ELR (cell line): ENCODE results near the gene PGAP2.
"Not testable (repeated sequence)": the region's sequence is repeated elsewhere in the genome, so short reads cannot be mapped to it uniquely, and the experiment has no call there.

Source experiments
- DNase-seq: peaks from one replicate; pipeline ENCODE4 v3.0.0-alpha.2; 2015; ENCODE audit warnings: low read depth

Gene PGAP2

DNA sequence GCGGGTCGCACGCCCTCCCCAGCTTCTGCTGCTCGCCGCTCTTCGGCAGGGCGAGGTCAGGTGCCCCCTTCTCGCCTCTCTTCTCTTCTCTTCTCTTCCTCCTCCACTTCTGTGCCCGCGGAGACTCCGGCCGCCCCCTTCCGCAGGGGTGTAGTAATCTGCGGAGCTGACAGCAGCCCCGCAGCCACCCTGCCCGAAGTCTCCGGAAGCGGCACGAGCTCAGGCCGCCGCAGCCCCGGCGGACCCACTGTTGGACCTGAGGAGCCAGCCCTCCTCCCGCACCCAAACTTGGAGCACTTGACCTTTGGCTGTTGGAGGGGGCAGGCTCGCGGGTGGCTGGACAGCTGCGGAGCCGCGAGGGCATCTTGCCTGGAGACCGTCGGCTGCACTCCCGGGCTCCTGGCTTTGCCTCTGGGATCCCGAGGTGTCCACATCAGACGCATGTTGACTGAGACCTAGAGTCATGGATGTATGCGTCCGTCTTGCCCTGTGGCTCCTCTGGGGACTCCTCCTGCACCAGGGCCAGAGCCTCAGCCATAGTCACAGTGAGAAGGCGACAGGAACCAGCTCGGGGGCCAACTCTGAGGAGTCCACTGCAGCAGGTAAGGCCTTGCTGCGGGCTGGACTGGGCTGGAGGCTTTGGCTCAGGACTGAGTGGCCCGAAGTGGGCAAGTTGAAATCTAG is 47.6 kb downstream of the PGAP2 start:
- DNase-seq: peak; percentile 51

DNA sequence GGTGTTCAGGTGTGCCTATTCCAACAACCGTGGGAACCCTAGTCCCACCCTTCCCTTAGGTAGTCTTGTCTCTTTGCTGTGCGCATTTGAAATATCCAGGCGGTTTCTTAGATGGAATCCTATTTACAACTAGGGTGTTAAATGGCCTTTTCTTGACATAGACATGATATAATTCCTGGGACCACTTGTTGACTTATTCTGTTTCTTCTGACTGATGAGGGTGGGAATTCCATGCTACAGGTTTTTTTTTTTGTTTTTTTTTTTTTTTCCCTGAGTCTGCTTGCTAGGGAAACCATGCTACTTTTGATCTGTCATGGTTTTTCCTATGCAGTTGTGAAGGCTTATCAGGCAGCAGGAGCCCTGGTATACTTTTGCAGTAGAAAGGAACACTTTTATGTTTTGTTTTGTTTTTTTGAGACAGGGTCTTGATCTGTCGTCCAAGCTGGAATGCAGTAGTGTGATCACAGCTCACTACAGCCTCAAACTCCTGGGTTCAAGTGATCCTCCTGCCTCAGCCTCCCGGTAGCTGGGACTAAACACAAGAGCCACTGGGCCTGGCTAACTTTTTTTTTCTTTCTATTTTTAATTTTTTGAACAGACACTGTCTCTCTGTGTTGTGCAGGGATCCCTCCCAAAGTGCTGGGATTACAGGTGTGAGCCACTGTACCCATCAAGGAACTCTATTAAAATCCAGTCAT is 48.6 kb downstream of the PGAP2 start:
- no peak for DNase-seq

DNA sequence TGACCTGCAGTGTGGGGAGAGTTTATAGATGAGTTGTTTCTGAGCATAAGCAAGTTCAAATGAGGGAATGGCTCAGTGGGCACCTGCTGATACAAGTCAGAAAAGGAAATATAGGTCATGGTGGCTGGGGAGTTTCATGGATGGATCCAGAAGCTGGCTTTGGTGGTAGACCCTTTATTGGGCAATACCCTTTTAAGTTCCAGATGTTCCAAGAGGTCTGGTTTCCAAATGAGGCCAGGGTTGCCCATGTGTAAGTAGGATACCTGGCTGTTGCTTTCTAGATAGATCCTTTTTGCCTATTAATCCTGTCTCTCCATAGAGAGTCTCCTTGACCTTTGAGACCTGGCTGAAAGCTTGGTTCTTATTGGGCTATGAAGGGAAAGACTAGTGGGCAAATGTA is 49.3 kb downstream of the PGAP2 start:
- no peak for DNase-seq

DNA sequence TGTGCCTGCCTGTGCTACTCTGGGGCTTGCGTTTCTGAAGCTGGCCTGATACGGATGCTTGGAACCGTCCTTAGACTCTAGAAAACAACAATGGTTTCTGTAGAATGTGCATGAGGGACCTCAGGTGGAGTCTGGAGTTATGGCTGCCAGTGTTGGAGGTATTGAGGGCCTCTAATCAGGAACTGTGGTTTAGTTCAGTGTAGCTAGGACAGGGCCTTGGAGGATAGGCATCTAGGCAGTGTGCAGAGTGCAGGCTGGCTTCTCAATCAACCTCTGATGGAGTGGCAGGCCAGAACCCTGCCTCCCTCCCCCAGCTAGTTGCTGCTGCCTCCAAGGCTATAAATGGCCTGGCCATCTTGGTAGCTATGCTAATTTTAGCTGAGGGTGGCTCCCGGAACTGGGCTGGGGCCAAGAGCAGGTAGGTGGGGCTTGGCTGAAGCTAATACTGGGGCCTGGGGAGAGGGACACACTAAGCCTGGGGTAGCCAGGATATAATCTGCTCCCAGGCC is 51.1 kb downstream of the PGAP2 start:
- DNase-seq: no peak

- DNase-seq: no peak
Observed at GRCh38 chr11:3860375-3860774, 52.0 kb downstream of the PGAP2 start.

DNA sequence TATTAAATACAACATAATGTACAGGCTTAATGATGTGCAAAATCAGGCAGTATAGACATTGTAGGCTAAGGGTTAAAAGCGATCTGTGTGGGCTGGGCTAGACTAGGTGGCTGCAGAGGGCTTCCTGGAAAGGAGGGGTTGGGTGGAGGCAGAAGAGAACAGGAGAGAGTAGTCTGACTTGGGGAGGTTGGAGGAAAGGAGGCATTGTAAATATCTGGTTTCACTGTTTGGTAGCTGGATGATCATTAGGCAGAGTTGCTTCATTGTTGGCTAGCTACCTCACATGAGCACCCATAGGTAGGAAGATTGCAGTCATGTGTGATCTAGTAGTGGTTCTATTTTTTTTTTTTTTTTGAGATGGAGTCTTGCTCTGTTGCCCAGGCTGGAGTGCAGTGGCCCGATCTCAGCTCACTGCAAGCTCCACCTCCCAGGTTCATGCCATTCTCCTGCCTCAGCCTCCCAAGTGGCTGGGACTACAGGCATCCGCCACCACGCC is 52.6 kb downstream of the PGAP2 start:
- not testable (repeated sequence) for DNase-seq

DNA sequence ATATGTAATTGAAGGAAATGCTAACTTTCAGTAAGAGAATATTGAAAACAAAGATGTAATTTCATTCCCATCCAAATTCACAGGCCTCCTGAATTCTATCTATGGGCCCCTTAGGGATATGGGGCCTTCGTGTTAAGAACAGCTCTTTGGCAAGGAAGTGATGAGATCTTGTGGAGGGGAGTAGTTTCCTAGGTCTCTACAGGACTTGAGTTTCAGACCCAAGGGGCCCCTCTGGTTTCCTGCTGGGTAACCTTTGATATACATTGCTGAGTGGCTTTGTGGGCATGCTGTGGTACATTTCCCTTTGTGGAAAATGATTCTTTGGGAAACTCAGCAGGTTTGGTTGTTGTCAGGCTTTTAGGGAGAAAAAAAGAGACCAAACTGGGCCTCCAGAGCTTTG is 53.3 kb downstream of the PGAP2 start:
- no peak for DNase-seq

DNA sequence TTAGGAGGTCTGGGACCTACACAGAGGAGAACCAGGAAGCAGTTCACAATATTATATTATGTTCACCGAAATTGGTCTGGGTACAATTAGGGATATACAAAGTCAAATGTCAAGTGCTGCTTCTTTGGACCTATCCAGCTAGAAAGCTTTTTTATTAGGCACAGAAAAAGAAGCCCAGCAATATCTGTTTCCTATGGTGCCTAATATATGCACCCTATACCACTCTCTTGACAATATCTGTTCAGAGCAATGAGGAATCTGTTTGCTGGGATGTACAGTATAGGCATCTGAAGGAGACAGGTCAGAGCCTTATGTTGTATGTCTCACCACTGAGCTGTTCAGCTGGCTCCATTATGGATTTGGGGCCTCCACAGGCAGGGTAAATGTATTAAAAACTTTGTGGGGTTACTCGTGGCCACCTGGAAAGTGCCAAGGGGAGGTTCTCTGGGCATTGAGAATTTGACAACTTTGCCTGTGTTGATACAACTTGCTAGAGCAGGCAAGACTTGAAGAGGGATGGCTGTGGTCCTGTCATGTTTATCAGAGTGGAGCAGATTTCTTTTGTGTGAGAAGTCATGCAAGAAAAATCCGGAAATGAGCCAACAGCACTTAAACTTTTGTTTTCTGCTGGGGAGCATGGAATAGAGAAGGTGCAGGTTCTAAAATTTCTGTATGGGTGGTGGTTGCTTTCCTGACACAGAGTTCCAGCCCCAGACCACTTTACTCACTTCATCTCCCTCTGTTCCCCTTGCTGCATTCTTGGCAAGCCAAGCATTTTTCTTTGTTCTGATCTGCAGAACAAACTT is 57.2 kb downstream of the PGAP2 start:
- DNase-seq: peak; percentile 73

GRCh38 chr11:3866206-3866605 is 57.8 kb downstream of the PGAP2 start:
- DNase-seq: no peak

DNA sequence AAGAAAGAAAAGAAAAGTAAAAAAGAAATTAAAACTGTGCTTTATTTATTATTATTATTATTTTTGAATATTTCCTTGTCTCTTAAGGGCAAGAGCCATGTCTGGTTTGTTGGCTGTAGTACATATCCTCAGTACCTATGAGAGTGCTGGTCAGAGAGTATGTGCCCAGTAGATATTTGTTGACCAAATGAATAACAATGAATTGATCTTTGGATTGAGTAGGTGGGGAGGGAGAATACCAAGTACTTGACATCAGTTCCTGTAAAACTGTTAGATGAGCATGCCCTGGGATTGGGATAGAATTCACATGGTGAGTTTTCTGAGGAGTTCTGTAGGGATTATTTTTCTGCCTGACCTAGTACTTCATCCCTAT is 58.5 kb downstream of the PGAP2 start:
- no peak for DNase-seq

DNA sequence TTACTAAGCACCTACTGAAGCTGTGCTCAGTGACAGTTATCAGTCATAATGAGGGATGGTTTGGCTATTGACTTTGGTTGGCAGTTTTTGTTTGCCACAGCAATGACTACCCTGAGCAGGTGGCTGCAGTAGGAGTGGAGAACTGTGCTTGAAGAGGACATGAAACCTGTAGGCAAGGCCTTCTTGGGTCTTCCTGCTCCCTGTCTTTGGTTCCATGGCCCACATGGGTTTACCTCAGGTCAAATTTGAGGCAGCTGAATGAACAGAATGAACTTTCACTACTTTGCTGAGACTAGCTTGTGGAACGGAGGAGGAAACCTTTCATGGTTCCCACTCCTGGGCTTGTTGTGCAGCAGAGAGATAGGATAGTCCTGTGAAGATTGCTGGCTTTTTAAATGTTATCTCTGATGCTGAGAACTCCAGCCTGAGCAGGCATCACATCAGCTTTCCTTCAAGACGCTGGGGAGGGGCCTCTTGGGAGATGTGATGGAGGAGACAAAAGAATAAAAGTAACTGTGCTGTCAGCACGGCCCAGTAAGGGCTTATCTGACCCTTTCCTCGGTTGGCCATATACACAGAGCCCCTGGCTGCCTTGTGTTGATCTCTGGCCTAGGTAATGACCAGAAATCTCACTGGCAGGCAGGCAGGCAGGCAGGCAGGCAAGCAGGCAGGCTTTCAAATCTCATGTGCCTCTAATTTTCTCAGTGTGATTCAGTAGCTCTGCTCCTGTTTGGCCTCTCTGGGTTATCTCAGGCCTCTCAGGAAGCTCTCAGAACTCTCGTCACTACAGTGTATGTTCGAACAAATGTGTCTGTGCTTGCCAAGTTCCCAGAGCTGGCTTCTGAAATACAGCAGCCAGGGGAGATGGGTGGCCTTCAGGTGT is 59.1 kb downstream of the PGAP2 start:
- no peak for DNase-seq

DNA sequence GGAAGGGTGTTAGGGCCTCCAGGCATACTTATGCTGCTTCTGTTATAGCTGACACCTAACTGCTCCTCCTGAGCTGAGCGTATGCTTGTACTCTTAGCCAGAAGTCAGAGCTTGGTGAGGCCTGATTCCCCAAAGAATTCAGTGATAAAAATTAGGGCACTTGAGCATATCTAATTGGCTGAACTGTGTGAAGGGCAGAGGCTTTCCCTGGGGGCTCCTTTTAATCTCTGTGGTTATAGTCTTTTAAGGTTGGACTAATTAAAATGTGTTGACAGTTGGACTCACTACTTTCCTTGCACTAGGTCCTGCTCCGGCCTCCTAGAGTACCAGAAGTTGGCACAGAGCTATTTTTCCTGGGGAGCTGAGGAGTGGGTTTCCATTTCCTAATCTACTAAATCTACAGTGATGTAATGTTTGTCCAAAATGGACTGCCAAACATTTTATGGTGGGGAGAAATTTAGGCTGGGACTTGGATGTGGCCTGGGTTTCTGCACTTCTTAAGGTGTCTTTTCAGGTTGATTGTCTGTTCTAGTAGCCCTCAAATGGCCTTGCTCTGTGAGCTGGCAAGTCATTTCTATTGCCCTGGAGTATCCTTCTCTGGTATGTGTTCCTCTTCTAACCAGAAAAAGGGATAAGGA is 65.5 kb downstream of the PGAP2 start:
- DNase-seq: no peak
